22Rv1 (cell line): ENCODE results near the gene MTMR6.

Source experiments
- CTCF ChIP-seq: fragments of 450-650 bp; IDR thresholded peaks from 2 replicates; pipeline ENCODE4 v1.5.1; 2017; ENCODE audit warnings: mild to moderate bottlenecking
- ZFX ChIP-seq: fragments of 450-650 bp; IDR thresholded peaks from 2 replicates; pipeline ENCODE4 v1.6.1; 2017; ENCODE audit warnings: antibody characterized with exemption, borderline replicate concordance

- TF ChIP-seq CTCF (no peak), ZFX (no peak)
These were observed 76.3 kb downstream of the MTMR6 start for GRCh38 chr13:25210842-25211569.
